SK-N-SH treated with all-trans-retinoic acid at 6 μM for 48 hours (cell line): Measurements from ENCODE around the gene RASGRP3.
A peak's percentile ranks its signal among the peaks of the same experiment; 100 is the strongest.

Experiments
- ATAC-seq: fragments of 200-7000 bp; cut with Tn5 transposase; 3 replicates; pipeline ENCODE4 v1.9.1; 2020; ENCODE audit warnings: mild to moderate bottlenecking, moderate library complexity
- ARNTL ChIP-seq: fragments of 450-650 bp; formaldehyde crosslinking; IDR thresholded peaks from 2 replicates; pipeline ENCODE4 v1.5.0; 2020; ENCODE audit warnings: low read depth, mild to moderate bottlenecking, moderate library complexity, borderline replicate concordance
- BACH2 ChIP-seq: fragments of 250-450 bp; sonication (Bioruptor Pico); IDR thresholded peaks from 2 replicates; pipeline ENCODE4 v1.9.0; 2021; ENCODE audit warnings: mild to moderate bottlenecking, borderline replicate concordance
- CREB5 ChIP-seq: fragments of 250-450 bp; sonication (Bioruptor Pico); IDR thresholded peaks from 2 replicates; pipeline ENCODE4 v1.5.1; 2020; ENCODE audit warnings: low read depth, mild to moderate bottlenecking, moderate library complexity
- CSDC2 ChIP-seq: fragments of 250-450 bp; sonication (Bioruptor Pico); IDR thresholded peaks from 2 replicates; pipeline ENCODE4 v1.5.0; 2020; ENCODE audit warnings: mild to moderate bottlenecking, moderate library complexity
- CSRNP3 ChIP-seq: fragments of 250-450 bp; sonication (Bioruptor Pico); IDR thresholded peaks from 2 replicates; pipeline ENCODE4 v1.5.1; 2021; ENCODE audit warnings: mild to moderate bottlenecking, moderate library complexity
- ESRRG ChIP-seq: fragments of 250-450 bp; sonication (Bioruptor Pico); IDR thresholded peaks from 2 replicates; pipeline ENCODE4 v1.6.1; 2021; ENCODE audit warnings: mild to moderate bottlenecking
- GLIS3 ChIP-seq: fragments of 250-450 bp; sonication (Bioruptor Pico); IDR thresholded peaks from 2 replicates; pipeline ENCODE4 v1.5.0; 2020; ENCODE audit warnings: mild to moderate bottlenecking, moderate library complexity
- ISL1 ChIP-seq: fragments of 250-450 bp; sonication (Bioruptor Pico); IDR thresholded peaks from 2 replicates; pipeline ENCODE4 v2.1.2; 2022; ENCODE audit warnings: mild to moderate bottlenecking, moderate library complexity
- OSR1 ChIP-seq: fragments of 250-450 bp; sonication (Bioruptor Pico); IDR thresholded peaks from 2 replicates; pipeline ENCODE4 v1.8.0; 2022; ENCODE audit warnings: moderate library complexity, mild to moderate bottlenecking, inconsistent platforms
- PATZ1 ChIP-seq: fragments of 250-450 bp; sonication (Bioruptor Pico); IDR thresholded peaks from 2 replicates; pipeline ENCODE4 v1.8.0; 2020; ENCODE audit warnings: mild to moderate bottlenecking, moderate library complexity, borderline replicate concordance
- POU6F1 ChIP-seq: fragments of 250-450 bp; sonication (Bioruptor Pico); IDR thresholded peaks from 2 replicates; pipeline ENCODE4 v1.8.0; 2021; ENCODE audit warnings: low read depth, mild to moderate bottlenecking, moderate library complexity, borderline replicate concordance
- PPARA ChIP-seq: fragments of 250-450 bp; sonication (Bioruptor Pico); IDR thresholded peaks from 2 replicates; pipeline ENCODE4 v1.5.0; 2020; ENCODE audit warnings: mild to moderate bottlenecking, borderline replicate concordance
- RARB ChIP-seq: fragments of 250-450 bp; sonication (Bioruptor Pico); IDR thresholded peaks from 2 replicates; pipeline ENCODE4 v1.8.0; 2021; ENCODE audit warnings: mild to moderate bottlenecking, moderate library complexity
- SNAI2 ChIP-seq: fragments of 250-450 bp; sonication (Bioruptor Pico); IDR thresholded peaks from 2 replicates; pipeline ENCODE4 v1.5.0; 2020; ENCODE audit warnings: mild to moderate bottlenecking, moderate library complexity
- TOX ChIP-seq: fragments of 250-450 bp; sonication (Bioruptor Pico); IDR thresholded peaks from 2 replicates; pipeline ENCODE4 v1.8.0; 2021; ENCODE audit warnings: mild to moderate bottlenecking, moderate library complexity, borderline replicate concordance
- ZC3H10 ChIP-seq: fragments of 250-450 bp; sonication (Bioruptor Pico); IDR thresholded peaks from 2 replicates; pipeline ENCODE4 v1.5.1; 2021; ENCODE audit warnings: mild to moderate bottlenecking, moderate library complexity
- ZFP3 ChIP-seq: fragments of 250-450 bp; sonication (Bioruptor Pico); IDR thresholded peaks from 2 replicates; pipeline ENCODE4 v1.5.0; 2020; ENCODE audit warnings: mild to moderate bottlenecking, moderate library complexity
- ZFP30 ChIP-seq: fragments of 450-650 bp; formaldehyde crosslinking; IDR thresholded peaks from 2 replicates; pipeline ENCODE4 v1.5.0; 2022; ENCODE audit warnings: mild to moderate bottlenecking, moderate library complexity
- ZNF70 ChIP-seq: fragments of 450-650 bp; formaldehyde crosslinking; IDR thresholded peaks from 2 replicates; pipeline ENCODE4 v1.5.0; 2020; ENCODE audit warnings: mild to moderate bottlenecking, moderate library complexity
- ZNF8 ChIP-seq: fragments of 450-650 bp; formaldehyde crosslinking; IDR thresholded peaks from 2 replicates; pipeline ENCODE4 v1.5.0; 2020; ENCODE audit warnings: mild to moderate bottlenecking, moderate library complexity

Gene RASGRP3

GRCh38 chr2:33484042-33484621 is 7.7 kb downstream of the RASGRP3 start:
- ATAC-seq, result peak; percentile 71
- TF ChIP-seq PATZ1 (CRISPR knock-in tag) (no peak), ARNTL (CRISPR knock-in tag) (no peak), CSDC2 (CRISPR knock-in tag) (no peak), SNAI2 (CRISPR knock-in tag) (no peak), ZFP3 (no peak), OSR1 (CRISPR knock-in tag) (no peak), ESRRG (CRISPR knock-in tag) (no peak), BACH2 (no peak), POU6F1 (CRISPR knock-in tag) (no peak), ZNF70 (CRISPR knock-in tag) (no peak), GLIS3 (CRISPR knock-in tag) (no peak)

- TF ChIP-seq PPARA, result no peak
- TF ChIP-seq GLIS3 (CRISPR knock-in tag), result no peak
- TF ChIP-seq TOX, result no peak
- no peak for TF ChIP-seq RARB (CRISPR knock-in tag)
- no peak for TF ChIP-seq ZFP30 (CRISPR knock-in tag)
- no peak for TF ChIP-seq ESRRG (CRISPR knock-in tag)
- no peak for TF ChIP-seq ZFP3
- TF ChIP-seq ISL1 (CRISPR knock-in tag), result no peak
- no peak for TF ChIP-seq ZC3H10 (CRISPR knock-in tag)
- no peak for TF ChIP-seq ZNF8 (CRISPR knock-in tag)
- TF ChIP-seq CSDC2 (CRISPR knock-in tag), result no peak
- TF ChIP-seq ARNTL (CRISPR knock-in tag), result no peak
- TF ChIP-seq, all 23 proteins: peak for 0
- ATAC-seq, result no peak
Observed at GRCh38 chr2:33485051-33485450, 8.6 kb downstream of the RASGRP3 start.

- no peak for TF ChIP-seq ISL1 (CRISPR knock-in tag)
- TF ChIP-seq PPARA, result no peak
- no peak for TF ChIP-seq CREB5 (CRISPR knock-in tag)
- no peak for TF ChIP-seq RARB (CRISPR knock-in tag)
- TF ChIP-seq, all 23 proteins: peak for 0
- ATAC-seq, result no peak
Observed at GRCh38 chr2:33486544-33486943, 10.1 kb downstream of the RASGRP3 start.

- no peak for ATAC-seq
- no peak for TF ChIP-seq CREB5 (CRISPR knock-in tag)
- TF ChIP-seq OSR1 (CRISPR knock-in tag), result no peak
- no peak for TF ChIP-seq ISL1 (CRISPR knock-in tag)
- TF ChIP-seq CSRNP3, result no peak
- no peak for TF ChIP-seq ZNF8 (CRISPR knock-in tag)
- no peak for TF ChIP-seq CSDC2 (CRISPR knock-in tag)
- TF ChIP-seq GLIS3 (CRISPR knock-in tag), result no peak
- no peak for TF ChIP-seq BACH2
Observed at GRCh38 chr2:33488178-33488690, 11.8 kb downstream of the RASGRP3 start.
